Liver (tissue), 9 donors: Measurements from ENCODE around the gene TRIM25. TPM values are rescaled to one million over a fixed set of nuclear protein-coding genes. Genes with fewer than 3 reads are reported as not detected.

Experiments
- DNase-seq: peaks from one replicate; pipeline ENCODE4 v3.0.0-alpha.2; 2017; ENCODE audit warnings: low spot score
- H3K27ac ChIP-seq, 2 donors: one replicate each; pipeline ENCODE4 v1.7.0; 2013; ENCODE audit warnings: inconsistent platforms in 2 of 2, low read length in 2 of 2, control low read depth in 1 of 2, low read depth in 1 of 2, mild to moderate bottlenecking in 1 of 2
- H3K27me3 ChIP-seq, 4 donors: one replicate each; pipeline versions ENCODE4 v1.6.1 to v1.7.0; 2013; ENCODE audit warnings: low read length in 3 of 4, inconsistent platforms in 1 of 4, mild to moderate bottlenecking in 1 of 4, moderate library complexity in 1 of 4; ENCODE audit not compliant: control insufficient read depth in 4 of 4, insufficient read depth in 4 of 4
- H3K36me3 ChIP-seq, 4 donors: one replicate each; pipeline versions ENCODE4 v1.6.1 to v1.7.0; 2013; ENCODE audit warnings: low read length in 3 of 4, mild to moderate bottlenecking in 3 of 4, low read depth in 1 of 4, moderate library complexity in 1 of 4; ENCODE audit not compliant: control insufficient read depth in 4 of 4, insufficient read depth in 3 of 4
- H3K4me1 ChIP-seq, 4 donors: one replicate each; pipeline versions ENCODE4 v1.6.1 to v1.7.0; 2013; ENCODE audit warnings: low read length in 3 of 4, mild to moderate bottlenecking in 3 of 4, moderate library complexity in 1 of 4; ENCODE audit not compliant: control insufficient read depth in 4 of 4, insufficient read depth in 4 of 4
- H3K4me3 ChIP-seq, 3 donors: one replicate each; pipeline versions ENCODE4 v1.6.1 to v1.7.0; 2013; ENCODE audit warnings: low read length in 3 of 3, control low read depth in 1 of 3, low read depth in 1 of 3, mild to moderate bottlenecking in 1 of 3
- H3K9ac ChIP-seq, 2 donors: one replicate each; pipeline ENCODE4 v1.7.0; 2013; ENCODE audit warnings: low read length in 2 of 2, mild to moderate bottlenecking in 2 of 2, moderate library complexity in 2 of 2, control low read depth in 1 of 2, low read depth in 1 of 2
- H3K9me3 ChIP-seq, 4 donors: one replicate each; pipeline versions ENCODE4 v1.6.1 to v1.7.0; 2013; ENCODE audit warnings: low read length in 3 of 4; ENCODE audit not compliant: control insufficient read depth in 4 of 4
- EGR1 ChIP-seq, 2 donors: IDR thresholded peaks; 2 replicates each; pipeline ENCODE4 v1.6.1; 2016 to 2018; ENCODE audit warnings: antibody characterized with exemption in 2 of 2, low read depth in 2 of 2
- FOXA1 ChIP-seq: IDR thresholded peaks from 2 replicates; pipeline ENCODE4 v1.6.1; 2016; ENCODE audit warnings: antibody characterized with exemption
- FOXA2 ChIP-seq: IDR thresholded peaks from 2 replicates; pipeline ENCODE4 v1.6.1; 2016; ENCODE audit warnings: antibody characterized with exemption
- GABPA ChIP-seq, 2 donors: IDR thresholded peaks in 1 of 2; conservative IDR thresholded peaks in 1 of 2; 2 replicates each; pipeline ENCODE4 v1.6.1; 2016; ENCODE audit warnings: antibody characterized with exemption in 2 of 2, mild to moderate bottlenecking in 1 of 2, moderate library complexity in 1 of 2
- HNF4A ChIP-seq, 2 donors: conservative IDR thresholded peaks; 2 replicates each; pipeline ENCODE4 v1.6.1; 2016; ENCODE audit warnings: antibody characterized with exemption in 2 of 2, mild to moderate bottlenecking in 2 of 2
- HNF4G ChIP-seq: IDR thresholded peaks from 2 replicates; pipeline ENCODE4 v1.6.1; 2016; ENCODE audit warnings: antibody characterized with exemption
- JUND ChIP-seq, 2 donors: IDR thresholded peaks; 2 replicates each; pipeline ENCODE4 v1.6.1; 2016; ENCODE audit warnings: antibody characterized with exemption in 2 of 2
- NR2F2 ChIP-seq: IDR thresholded peaks from 2 replicates; pipeline ENCODE4 v1.6.1; 2016; ENCODE audit warnings: antibody characterized with exemption
- RXRA ChIP-seq, 2 donors: IDR thresholded peaks; 2 replicates each; pipeline ENCODE4 v1.6.1; 2017 to 2018; ENCODE audit warnings: antibody characterized with exemption in 2 of 2, mild to moderate bottlenecking in 1 of 2
- SP1 ChIP-seq: IDR thresholded peaks from 2 replicates; pipeline ENCODE4 v1.6.1; 2018; ENCODE audit warnings: antibody characterized with exemption, mild to moderate bottlenecking
- TAF1 ChIP-seq: conservative IDR thresholded peaks from 2 replicates; pipeline ENCODE4 v1.6.1; 2016; ENCODE audit warnings: antibody characterized with exemption, mild to moderate bottlenecking
- YY1 ChIP-seq: IDR thresholded peaks from 2 replicates; pipeline ENCODE4 v1.6.1; 2016; ENCODE audit warnings: antibody characterized with exemption, mild to moderate bottlenecking
- WGBS: extraction: QIAGEN DNeasy Blood & Tissue Kit; methylation state at CpG from one replicate; pipeline ENCODE4 v1.1.7; 2013; 5-methylcytosine and 5-hydroxymethylcytosine counted together
- polyA plus RNA-seq, 2 donors: library from polyadenylated mRNA; stranded (reverse) in 1 of 2; unstranded in 1 of 2; fragments of 200-250 nt in 1 of 2; fragments of >200 nt in 1 of 2; fragmentation: Nextera tagmentation in 1 of 2; extraction: Ambion mirVana in 1 of 2; gene quantifications; one replicate each; pipeline versions ENCODE4 v1.2.1 to v1.2.3, GENCODE V29; 2013 to 2015
- total RNA-seq, 2 donors: library from RNA; depleted of rRNA; stranded (reverse); fragments of >200 nt; gene quantifications; one replicate each; pipeline ENCODE4 v1.2.3, GENCODE V29; 2014
- TF ChIP-seq, protein P1 (sequence below): IDR thresholded peaks from 2 replicates; pipeline ENCODE4 v1.6.1; 2016; ENCODE audit warnings: antibody characterized with exemption, mild to moderate bottlenecking
- TF ChIP-seq, protein P2 (sequence below): IDR thresholded peaks from 2 replicates; pipeline ENCODE4 v1.6.1; 2016; ENCODE audit warnings: antibody characterized with exemption
- TF ChIP-seq, protein P3 (sequence below): IDR thresholded peaks from 2 replicates; pipeline ENCODE4 v1.6.1; 2016; ENCODE audit warnings: antibody characterized with exemption
- TF ChIP-seq, protein P4 (sequence below): IDR thresholded peaks from 2 replicates; pipeline ENCODE4 v1.6.1; 2016; ENCODE audit warnings: antibody characterized with exemption
- TF ChIP-seq, protein P5 (sequence below): fragments of 150-350 bp; IDR thresholded peaks from 2 replicates; pipeline ENCODE4 v1.5.1; 2017; ENCODE audit warnings: improper control_type of control experiment, low read depth, low read length; ENCODE audit not compliant: missing input control
- donor health status: healthy.
- donor health status: healthy.
- donor health status: healthy.
- donor health status: healthy.
- donor health status: healthy.

Gene TRIM25
- total and polyA plus RNA-seq, 4 donors = 10.8 to 64.5 (median 15.6) TPM

DNA sequence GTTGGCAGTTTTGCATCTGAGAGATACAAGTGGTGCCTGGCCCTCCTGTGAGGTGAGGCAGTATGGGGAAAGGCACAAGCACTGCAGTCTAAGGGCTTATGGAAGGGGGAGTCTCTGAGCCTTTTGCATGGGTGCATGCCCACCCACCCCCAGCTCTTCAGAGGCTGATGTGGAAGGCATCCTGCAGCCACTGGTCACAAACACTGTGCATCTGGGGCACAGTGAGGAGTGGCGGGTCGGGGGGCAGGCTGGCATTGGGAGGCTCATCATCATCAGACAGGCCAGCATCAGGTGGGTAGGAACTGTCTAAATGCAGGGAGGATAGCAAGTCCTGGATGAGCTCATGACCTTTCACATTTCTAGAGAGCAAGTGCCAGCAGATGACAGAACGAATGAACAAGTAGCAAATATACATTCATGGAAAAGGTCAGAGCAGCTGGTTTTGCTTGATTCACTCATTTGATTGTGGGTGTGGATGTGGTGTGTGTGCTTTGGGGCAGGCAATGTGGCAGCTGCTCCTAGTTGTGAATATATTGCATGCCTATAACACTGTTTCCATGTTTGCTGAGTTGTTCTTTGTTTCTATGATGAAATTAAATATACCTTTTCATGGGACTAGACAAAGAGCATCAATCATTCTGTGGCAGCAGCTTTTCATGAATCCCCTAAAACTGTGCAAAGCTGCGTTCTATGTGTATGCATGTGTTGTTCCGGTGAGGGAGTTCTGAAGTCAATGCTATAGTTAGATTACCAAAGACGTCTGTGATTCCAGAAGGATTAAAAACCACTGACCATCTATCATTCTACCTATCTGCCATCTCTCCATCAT is 29.2 kb downstream of the TRIM25 start:
- Histone ChIP-seq H3K36me3 (peaks cover 2 to 21% (median 15%) of the 10 kb centered on the region in 4 donors), H3K9ac (no peak overlapping the region), H3K4me1 (peaks cover 0 to 10% (median 4%) of the 10 kb centered on the region in 4 donors), H3K9me3 (peaks cover 0 to 3% (median 0%) of the 10 kb centered on the region in 4 donors), H3K27me3 (no peaks in the 10 kb centered on the region), H3K4me3 (no peak overlapping the region), H3K27ac (no peak overlapping the region)
- TF ChIP-seq, protein P1, sequence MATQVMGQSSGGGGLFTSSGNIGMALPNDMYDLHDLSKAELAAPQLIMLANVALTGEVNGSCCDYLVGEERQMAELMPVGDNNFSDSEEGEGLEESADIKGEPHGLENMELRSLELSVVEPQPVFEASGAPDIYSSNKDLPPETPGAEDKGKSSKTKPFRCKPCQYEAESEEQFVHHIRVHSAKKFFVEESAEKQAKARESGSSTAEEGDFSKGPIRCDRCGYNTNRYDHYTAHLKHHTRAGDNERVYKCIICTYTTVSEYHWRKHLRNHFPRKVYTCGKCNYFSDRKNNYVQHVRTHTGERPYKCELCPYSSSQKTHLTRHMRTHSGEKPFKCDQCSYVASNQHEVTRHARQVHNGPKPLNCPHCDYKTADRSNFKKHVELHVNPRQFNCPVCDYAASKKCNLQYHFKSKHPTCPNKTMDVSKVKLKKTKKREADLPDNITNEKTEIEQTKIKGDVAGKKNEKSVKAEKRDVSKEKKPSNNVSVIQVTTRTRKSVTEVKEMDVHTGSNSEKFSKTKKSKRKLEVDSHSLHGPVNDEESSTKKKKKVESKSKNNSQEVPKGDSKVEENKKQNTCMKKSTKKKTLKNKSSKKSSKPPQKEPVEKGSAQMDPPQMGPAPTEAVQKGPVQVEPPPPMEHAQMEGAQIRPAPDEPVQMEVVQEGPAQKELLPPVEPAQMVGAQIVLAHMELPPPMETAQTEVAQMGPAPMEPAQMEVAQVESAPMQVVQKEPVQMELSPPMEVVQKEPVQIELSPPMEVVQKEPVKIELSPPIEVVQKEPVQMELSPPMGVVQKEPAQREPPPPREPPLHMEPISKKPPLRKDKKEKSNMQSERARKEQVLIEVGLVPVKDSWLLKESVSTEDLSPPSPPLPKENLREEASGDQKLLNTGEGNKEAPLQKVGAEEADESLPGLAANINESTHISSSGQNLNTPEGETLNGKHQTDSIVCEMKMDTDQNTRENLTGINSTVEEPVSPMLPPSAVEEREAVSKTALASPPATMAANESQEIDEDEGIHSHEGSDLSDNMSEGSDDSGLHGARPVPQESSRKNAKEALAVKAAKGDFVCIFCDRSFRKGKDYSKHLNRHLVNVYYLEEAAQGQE = no peak
- TF ChIP-seq, protein P2, sequence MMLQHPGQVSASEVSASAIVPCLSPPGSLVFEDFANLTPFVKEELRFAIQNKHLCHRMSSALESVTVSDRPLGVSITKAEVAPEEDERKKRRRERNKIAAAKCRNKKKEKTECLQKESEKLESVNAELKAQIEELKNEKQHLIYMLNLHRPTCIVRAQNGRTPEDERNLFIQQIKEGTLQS = no peak
- no peak for TF ChIP-seq RXRA (IDR thresholded peaks at IDR 0.05)
- TF ChIP-seq GABPA (IDR thresholded peaks at IDR 0.05 in 1 of 2, conservative IDR thresholded peaks at IDR 0.05 in 1 of 2) = no peak
- TF ChIP-seq NR2F2 = no peak
- TF ChIP-seq YY1 = no peak
- TF ChIP-seq, protein P3, sequence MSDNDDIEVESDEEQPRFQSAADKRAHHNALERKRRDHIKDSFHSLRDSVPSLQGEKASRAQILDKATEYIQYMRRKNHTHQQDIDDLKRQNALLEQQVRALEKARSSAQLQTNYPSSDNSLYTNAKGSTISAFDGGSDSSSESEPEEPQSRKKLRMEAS = no peak
- no peak for TF ChIP-seq EGR1 (IDR thresholded peaks at IDR 0.05; ENCODE audit: low read depth in 2 of 2)
- no peak for TF ChIP-seq SP1
- no peak for TF ChIP-seq HNF4A (conservative IDR thresholded peaks at IDR 0.05)
- no peak for TF ChIP-seq TAF1
- TF ChIP-seq HNF4G = no peak
- TF ChIP-seq, protein P4, sequence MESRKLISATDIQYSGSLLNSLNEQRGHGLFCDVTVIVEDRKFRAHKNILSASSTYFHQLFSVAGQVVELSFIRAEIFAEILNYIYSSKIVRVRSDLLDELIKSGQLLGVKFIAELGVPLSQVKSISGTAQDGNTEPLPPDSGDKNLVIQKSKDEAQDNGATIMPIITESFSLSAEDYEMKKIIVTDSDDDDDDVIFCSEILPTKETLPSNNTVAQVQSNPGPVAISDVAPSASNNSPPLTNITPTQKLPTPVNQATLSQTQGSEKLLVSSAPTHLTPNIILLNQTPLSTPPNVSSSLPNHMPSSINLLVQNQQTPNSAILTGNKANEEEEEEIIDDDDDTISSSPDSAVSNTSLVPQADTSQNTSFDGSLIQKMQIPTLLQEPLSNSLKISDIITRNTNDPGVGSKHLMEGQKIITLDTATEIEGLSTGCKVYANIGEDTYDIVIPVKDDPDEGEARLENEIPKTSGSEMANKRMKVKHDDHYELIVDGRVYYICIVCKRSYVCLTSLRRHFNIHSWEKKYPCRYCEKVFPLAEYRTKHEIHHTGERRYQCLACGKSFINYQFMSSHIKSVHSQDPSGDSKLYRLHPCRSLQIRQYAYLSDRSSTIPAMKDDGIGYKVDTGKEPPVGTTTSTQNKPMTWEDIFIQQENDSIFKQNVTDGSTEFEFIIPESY = no peak
- no peak for TF ChIP-seq FOXA1
- TF ChIP-seq FOXA2 = no peak
- TF ChIP-seq JUND (IDR thresholded peaks at IDR 0.05) = no peak
- TF ChIP-seq, protein P5, sequence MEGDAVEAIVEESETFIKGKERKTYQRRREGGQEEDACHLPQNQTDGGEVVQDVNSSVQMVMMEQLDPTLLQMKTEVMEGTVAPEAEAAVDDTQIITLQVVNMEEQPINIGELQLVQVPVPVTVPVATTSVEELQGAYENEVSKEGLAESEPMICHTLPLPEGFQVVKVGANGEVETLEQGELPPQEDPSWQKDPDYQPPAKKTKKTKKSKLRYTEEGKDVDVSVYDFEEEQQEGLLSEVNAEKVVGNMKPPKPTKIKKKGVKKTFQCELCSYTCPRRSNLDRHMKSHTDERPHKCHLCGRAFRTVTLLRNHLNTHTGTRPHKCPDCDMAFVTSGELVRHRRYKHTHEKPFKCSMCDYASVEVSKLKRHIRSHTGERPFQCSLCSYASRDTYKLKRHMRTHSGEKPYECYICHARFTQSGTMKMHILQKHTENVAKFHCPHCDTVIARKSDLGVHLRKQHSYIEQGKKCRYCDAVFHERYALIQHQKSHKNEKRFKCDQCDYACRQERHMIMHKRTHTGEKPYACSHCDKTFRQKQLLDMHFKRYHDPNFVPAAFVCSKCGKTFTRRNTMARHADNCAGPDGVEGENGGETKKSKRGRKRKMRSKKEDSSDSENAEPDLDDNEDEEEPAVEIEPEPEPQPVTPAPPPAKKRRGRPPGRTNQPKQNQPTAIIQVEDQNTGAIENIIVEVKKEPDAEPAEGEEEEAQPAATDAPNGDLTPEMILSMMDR = no peak
- no peak for DNase-seq
- WGBS = 81% methylated on average over 6 of the region's 6 CpGs
